NCI-H2081 (cell line): ENCODE results near the gene IFI27.
"Not testable (repeated sequence)": the region's sequence is repeated elsewhere in the genome, so short reads cannot be mapped to it uniquely, and the experiment has no call there.

Source experiments
- DNase-seq, 2 experiments: peaks; one replicate each; lab custom pipeline; 2025; lab: John Stamatoyannopoulos, UW

IFI27 gene

DNA sequence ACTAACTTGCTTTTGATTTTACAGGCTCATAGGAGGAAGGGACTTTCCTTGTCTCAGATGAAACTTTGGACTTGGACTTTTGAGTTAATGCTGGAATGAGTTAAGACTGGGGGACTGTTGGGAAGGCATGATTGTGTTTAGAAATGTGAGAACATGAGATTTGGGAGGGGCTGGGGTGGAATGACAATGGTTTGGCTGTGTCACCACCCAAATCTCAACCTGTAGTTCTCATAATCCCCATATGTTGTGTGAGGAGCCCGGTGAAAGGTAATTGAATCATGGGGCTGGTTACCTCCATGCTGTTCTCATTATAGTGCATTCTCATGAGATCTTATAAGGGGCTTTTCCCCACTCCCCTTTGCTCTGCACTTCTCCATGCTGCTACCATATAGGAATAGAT, 45.6 kb downstream of the IFI27 start:
- DNase-seq = not testable (repeated sequence)

DNA sequence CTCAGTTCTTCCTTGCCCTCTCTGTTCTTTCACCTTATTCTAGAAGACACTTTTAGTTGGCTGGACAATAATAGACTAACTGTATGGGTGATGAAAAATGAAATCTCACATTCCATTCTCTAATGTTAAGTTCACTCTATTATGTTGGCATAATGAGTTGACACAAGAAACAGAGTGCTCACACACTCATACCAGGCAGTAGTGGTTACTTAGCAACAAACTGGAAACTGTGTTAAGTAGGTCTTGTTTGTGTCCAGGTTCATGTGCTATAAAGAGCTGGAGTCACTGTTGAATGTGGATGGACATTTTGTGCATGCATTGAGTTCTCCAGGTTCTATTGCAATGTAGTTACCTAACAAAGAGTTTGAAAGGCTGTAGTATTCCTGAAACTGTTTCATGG, 46.7 kb downstream of the IFI27 start:
- DNase-seq = no peak

DNA sequence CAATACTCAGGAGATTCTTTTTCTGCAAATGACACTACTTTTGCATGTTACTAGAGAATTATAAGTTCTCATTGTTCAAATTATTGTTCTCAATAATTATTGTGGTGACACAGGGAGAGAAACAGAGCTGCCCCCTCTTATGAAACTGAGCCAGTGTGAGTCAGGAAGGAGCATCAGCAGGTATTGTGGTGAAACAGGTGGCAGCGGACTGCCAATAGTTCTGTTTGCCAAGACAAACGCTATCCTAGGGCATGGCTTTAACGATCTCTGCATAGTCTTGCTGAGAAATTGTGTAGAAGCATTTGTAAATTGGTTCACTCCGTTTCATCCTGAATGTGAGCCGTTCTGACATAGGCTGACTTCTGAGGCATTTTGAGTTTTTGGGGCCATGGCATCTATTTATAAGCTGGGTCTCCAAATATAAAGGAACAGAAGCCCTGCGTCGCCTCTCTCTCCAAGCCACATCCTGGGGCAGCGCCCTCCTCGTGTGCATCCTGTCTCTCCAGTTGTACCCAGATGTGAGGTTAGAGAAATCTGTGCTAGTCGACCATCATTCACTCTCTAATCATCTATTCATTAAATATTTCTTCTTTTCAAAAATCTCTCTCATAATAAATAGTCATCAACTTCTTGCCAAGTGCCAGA, 47.8 kb downstream of the IFI27 start:
- no peak for DNase-seq

DNA sequence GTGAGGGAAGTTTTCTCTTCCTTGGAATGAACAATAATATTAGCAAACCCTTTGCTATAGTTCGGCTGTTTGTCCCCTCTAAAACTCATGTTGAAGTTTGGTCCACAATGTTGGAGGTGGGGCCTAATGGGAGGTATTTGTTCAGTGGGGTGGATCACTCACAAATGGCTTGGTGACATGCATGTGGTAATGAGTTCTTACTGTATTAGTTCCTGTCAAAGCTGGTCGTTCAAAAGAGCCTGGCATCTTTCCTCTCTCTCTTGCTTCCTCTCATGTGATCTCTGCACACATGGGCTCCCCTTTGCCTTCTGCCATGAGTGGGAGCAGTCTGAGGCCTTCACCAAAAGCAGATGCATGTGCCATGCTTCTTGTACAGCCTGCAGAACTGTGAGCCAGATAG, 50.5 kb downstream of the IFI27 start:
- DNase-seq = no peak

DNA sequence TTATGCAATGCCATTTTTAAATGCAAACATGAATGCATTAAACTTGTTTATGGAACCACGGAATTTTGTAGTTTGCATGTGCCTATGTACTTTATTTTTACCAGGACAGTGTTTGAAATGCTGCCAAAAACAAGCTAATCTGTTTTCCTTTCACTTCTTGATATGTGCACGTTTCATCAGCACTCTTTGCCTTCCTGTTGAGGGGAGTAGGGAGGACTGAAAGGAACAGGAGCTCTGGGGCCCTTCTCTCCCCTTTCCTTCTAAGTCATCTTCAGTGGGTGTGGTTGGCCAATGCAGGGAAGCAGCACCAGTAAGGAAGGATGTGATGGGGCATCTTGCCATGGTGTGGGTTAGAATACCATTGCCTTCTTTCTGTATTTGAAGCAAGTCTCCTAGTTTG, 51.4 kb downstream of the IFI27 start:
- no peak for DNase-seq

DNA sequence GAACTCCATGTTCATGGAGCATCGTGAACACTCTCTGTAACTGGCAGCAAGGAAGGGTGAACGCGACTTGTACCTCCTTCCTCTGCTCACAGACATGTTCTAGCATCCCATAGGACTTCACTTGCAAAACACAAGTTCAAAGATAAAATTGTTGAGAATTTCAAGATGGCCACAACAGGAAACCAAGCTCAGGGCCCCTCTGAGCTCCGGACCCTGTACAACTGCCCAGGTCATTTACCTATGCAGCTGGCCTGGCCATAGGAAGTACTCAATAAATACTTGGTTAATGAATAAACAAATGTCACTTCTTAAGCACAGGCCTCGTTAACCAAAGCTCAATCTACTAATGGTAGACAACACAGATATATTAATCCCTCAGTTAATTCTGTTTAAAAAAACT, 51.9 kb downstream of the IFI27 start:
- DNase-seq = no peak

DNA sequence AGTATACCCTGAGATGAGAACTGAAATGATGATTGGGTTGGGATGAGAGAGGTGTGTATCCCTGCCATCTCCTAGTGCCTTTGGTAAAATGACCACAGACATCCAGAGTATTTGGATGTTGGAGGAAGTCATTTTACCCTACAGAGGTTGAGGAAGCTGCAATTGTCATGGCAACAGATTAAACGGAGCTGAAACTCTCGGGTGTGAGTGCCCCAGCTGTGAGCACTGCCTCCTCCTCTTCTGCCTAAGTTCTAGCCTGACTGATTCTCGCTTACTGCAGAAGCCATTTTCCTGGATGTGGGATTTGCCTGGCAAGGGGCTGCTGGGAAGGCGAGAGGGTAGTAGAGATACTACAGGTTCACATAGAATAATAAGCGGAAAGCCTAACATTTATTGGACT, 53.3 kb downstream of the IFI27 start:
- no peak for DNase-seq

DNA sequence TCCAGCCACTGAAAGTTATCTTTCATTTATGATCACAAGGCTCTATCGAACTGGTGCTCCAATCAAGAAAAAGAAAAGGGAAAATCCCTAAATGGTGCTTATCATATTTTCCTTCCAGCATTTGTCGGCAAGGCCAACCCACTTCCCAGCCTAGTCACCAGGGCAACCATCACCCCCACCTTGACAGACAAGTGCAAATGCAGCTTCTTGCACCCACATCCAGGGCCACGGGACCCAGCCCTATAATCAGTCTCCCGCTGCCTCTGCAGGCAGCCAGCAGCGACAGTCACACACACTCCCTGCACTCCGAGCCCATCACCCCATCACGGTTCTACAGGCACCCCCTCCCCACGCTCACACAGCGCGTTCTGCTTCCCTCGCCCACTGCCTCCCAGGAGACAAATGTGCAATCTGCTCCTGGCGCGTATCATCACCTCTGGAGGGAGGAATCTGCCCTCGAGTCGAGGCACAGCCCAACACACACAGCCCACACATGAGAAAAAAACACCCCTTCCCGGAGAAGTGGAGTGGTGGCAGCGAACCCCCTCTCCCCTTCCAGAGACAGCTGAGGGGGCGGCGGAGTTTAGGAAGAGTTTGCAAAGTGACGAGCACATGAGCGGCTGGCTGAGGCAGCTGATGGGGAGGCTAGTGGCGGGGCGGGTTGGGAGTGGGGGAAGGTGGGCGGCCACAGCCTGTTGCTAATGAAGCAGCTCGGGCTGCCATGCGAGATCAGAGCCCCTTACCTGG, 54.3 kb downstream of the IFI27 start:
- no peak for DNase-seq

DNA sequence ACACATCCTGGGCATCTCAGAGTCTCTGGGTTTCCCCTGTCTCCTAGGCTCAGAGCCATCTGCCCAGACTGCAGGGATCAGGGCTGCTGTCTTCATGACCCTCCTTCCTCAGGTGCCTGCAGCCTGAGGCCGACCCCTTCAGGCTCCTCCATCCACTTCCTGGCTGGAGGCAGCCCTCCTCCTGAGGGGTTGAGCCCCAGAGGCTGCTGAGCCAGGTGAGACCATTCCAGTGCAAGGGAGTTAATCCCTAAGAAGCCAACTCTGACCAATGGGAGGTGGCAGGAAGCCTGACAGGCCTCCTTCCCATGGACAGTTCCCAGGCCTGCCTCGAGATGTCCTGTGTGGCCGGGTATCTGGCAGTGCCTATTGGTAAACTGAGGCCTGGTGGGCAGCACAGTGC, 55.2 kb downstream of the IFI27 start:
- no peak for DNase-seq
